IMR-90 (cell line): ENCODE results near the gene PACSIN3. TPM values are rescaled to one million over a fixed set of nuclear protein-coding genes. Genes with fewer than 3 reads are reported as not detected.

Source experiments
- ATAC-seq: fragments of 200-7000 bp; cut with Tn5 transposase; 2 replicates; pipeline ENCODE4 v1.9.1; 2020; ENCODE audit warnings: low read depth, mild to moderate bottlenecking, moderate library complexity
- BruUV-seq: library from RNA; stranded (reverse); fragments of 400-500 nt; replicated peaks from 2 replicates; lab custom pipeline; 2021; lab: Mats Ljungman, UMichigan
- CTCF ChIA-PET: fragments of 300-600 bp; formaldehyde crosslinking; extraction: SDS; loops from one replicate; lab custom pipeline; 2021; ENCODE audit warnings: antibody characterized with exemption; lab: Yijun Ruan, JAX
- POLR2A ChIA-PET: fragments of 300-600 bp; sonication (Branson Sonifier 250); formaldehyde crosslinking; loops from one replicate; lab custom pipeline; 2022; ENCODE audit warnings: antibody characterized with exemption; ENCODE audit not compliant: unreplicated experiment; lab: Charles Lee
- DNase-seq: peaks from one replicate; pipeline ENCODE4 v3.0.0; 2013
- H2AFZ ChIP-seq: replicated peaks from 2 replicates; pipeline ENCODE3; 2013; ENCODE audit warnings: low read length, mild to moderate bottlenecking; ENCODE audit not compliant: poor library complexity
- H2AK5ac ChIP-seq: 2 replicates; pipeline ENCODE4 v1.6.1; 2013; ENCODE audit warnings: low read depth, low read length, inconsistent platforms
- H2AK9ac ChIP-seq: replicated peaks from 2 replicates; pipeline ENCODE3; 2013; ENCODE audit warnings: mild to moderate bottlenecking, low read depth, low read length, moderate library complexity; ENCODE audit not compliant: poor library complexity
- H2BK120ac ChIP-seq: 2 replicates; pipeline ENCODE4 v1.6.1; 2013; ENCODE audit warnings: low read depth, low read length, inconsistent platforms
- H2BK15ac ChIP-seq: 3 replicates; pipeline ENCODE4 v1.6.1; 2013; ENCODE audit warnings: low read depth, low read length, inconsistent platforms
- H2BK20ac ChIP-seq: 2 replicates; pipeline ENCODE4 v1.6.1; 2013; ENCODE audit warnings: low read depth, mild to moderate bottlenecking, inconsistent platforms, low read length, moderate library complexity
- H2BK5ac ChIP-seq: 2 replicates; pipeline ENCODE4 v1.6.1; 2013; ENCODE audit warnings: mild to moderate bottlenecking, low read depth, low read length, inconsistent platforms; ENCODE audit not compliant: poor library complexity, severe bottlenecking
- H3K14ac ChIP-seq: replicated peaks from 2 replicates; pipeline ENCODE4 v1.6.1; 2013; ENCODE audit warnings: low read depth, low read length, inconsistent platforms
- H3K18ac ChIP-seq: 2 replicates; pipeline ENCODE4 v1.6.1; 2013; ENCODE audit warnings: low read depth, low read length, control low read depth
- H3K23ac ChIP-seq: 2 replicates; pipeline ENCODE4 v1.6.1; 2013; ENCODE audit warnings: low read depth, low read length, inconsistent platforms
- H3K27ac ChIP-seq: 2 replicates; pipeline ENCODE4 v1.5.1; 2013; ENCODE audit warnings: mild to moderate bottlenecking, control low read depth, low read length; ENCODE audit not compliant: insufficient read depth
- H3K27me3 ChIP-seq: 2 replicates; pipeline ENCODE4 v1.6.1; 2013; ENCODE audit warnings: low read length; ENCODE audit not compliant: control insufficient read depth, insufficient read depth
- H3K36me3 ChIP-seq: 2 replicates; pipeline ENCODE4 v1.6.1; 2013; ENCODE audit warnings: low read length, mixed read lengths; ENCODE audit not compliant: control insufficient read depth, insufficient read depth
- H3K4ac ChIP-seq: 2 replicates; pipeline ENCODE4 v1.6.1; 2013; ENCODE audit warnings: low read depth, low read length, inconsistent platforms
- H3K4me1 ChIP-seq: 2 replicates; pipeline ENCODE4 v1.6.1; 2013; ENCODE audit warnings: low read length, mixed read lengths; ENCODE audit not compliant: control insufficient read depth, insufficient read depth
- H3K4me2 ChIP-seq: 2 replicates; pipeline ENCODE4 v1.6.1; 2013; ENCODE audit warnings: low read depth, mild to moderate bottlenecking, control low read depth, low read length, moderate library complexity
- H3K4me3 ChIP-seq: 2 replicates; pipeline ENCODE4 v1.5.1; 2013; ENCODE audit warnings: low read depth, mild to moderate bottlenecking, control low read depth, low read length, moderate library complexity; ENCODE audit not compliant: insufficient read depth
- H3K56ac ChIP-seq: 2 replicates; pipeline ENCODE4 v1.6.1; 2013; ENCODE audit warnings: low read length, inconsistent platforms; ENCODE audit not compliant: insufficient read depth; ENCODE audit errors: extremely low read depth
- H3K79me1 ChIP-seq, 2 experiments: 2 replicates each; pipeline ENCODE4 v1.6.1; 2013; ENCODE audit warnings: low read length in 2 of 2, inconsistent platforms in 1 of 2, low read depth in 1 of 2
- H3K9ac ChIP-seq: 2 replicates; pipeline ENCODE4 v1.6.1; 2013; ENCODE audit warnings: low read depth, low read length, control low read depth
- H3K9me1 ChIP-seq: 2 replicates; pipeline ENCODE4 v1.6.1; 2013; ENCODE audit warnings: low read length, inconsistent platforms; ENCODE audit not compliant: insufficient read depth
- H3K9me3 ChIP-seq: 2 replicates; pipeline ENCODE4 v1.6.1; 2013; ENCODE audit warnings: low read length; ENCODE audit not compliant: control insufficient read depth, insufficient read depth
- H4K20me1 ChIP-seq: 2 replicates; pipeline ENCODE4 v1.6.1; 2013; ENCODE audit warnings: low read length, inconsistent platforms; ENCODE audit not compliant: insufficient read depth
- H4K5ac ChIP-seq: 2 replicates; pipeline ENCODE4 v1.6.1; 2013; ENCODE audit warnings: mild to moderate bottlenecking, low read depth, low read length, control low read depth
- H4K8ac ChIP-seq, 2 experiments: 2 replicates each; pipeline ENCODE4 v1.6.1; 2013; ENCODE audit warnings: low read depth in 2 of 2, low read length in 2 of 2, control low read depth in 1 of 2, inconsistent platforms in 1 of 2
- H4K91ac ChIP-seq: 2 replicates; pipeline ENCODE4 v1.6.1; 2013; ENCODE audit warnings: low read depth, low read length, inconsistent platforms; ENCODE audit not compliant: insufficient read depth
- CEBPB ChIP-seq: IDR thresholded peaks from 2 replicates; pipeline ENCODE4 v1.6.1; 2012; ENCODE audit warnings: low read depth, low read length, improper control_type of control experiment
- CHD1 ChIP-seq: IDR thresholded peaks from 2 replicates; pipeline ENCODE4 v1.6.1; 2012; ENCODE audit warnings: low read depth, low read length, improper control_type of control experiment
- FOS ChIP-seq: fragments of 150-350 bp; IDR thresholded peaks from 2 replicates; pipeline ENCODE4 v1.6.1; 2016; ENCODE audit warnings: low read depth, low read length
- MAFK ChIP-seq: IDR thresholded peaks from 2 replicates; pipeline ENCODE4 v1.6.1; 2012; ENCODE audit warnings: low read depth, low read length, improper control_type of control experiment
- MAZ ChIP-seq: IDR thresholded peaks from 2 replicates; pipeline ENCODE4 v1.6.1; 2012; ENCODE audit warnings: low read depth, mild to moderate bottlenecking, low read length, improper control_type of control experiment, moderate library complexity, borderline replicate concordance
- MXI1 ChIP-seq: IDR thresholded peaks from 2 replicates; pipeline ENCODE4 v1.6.1; 2012; ENCODE audit warnings: low read depth, mild to moderate bottlenecking, low read length, moderate library complexity, borderline replicate concordance
- NFE2L2 ChIP-seq: fragments of 150-350 bp; IDR thresholded peaks from 2 replicates; pipeline ENCODE4 v1.6.1; 2016; ENCODE audit warnings: low read depth, mild to moderate bottlenecking, low read length
- POLR2A ChIP-seq: IDR thresholded peaks from 2 replicates; pipeline ENCODE4 v1.6.1; 2012; ENCODE audit warnings: mild to moderate bottlenecking, low read depth, low read length
- RAD21 ChIP-seq: IDR thresholded peaks from 2 replicates; pipeline ENCODE4 v1.6.1; 2012; ENCODE audit warnings: low read length, improper control_type of control experiment
- RCOR1 ChIP-seq: IDR thresholded peaks from 2 replicates; pipeline ENCODE4 v1.6.1; 2012; ENCODE audit warnings: mild to moderate bottlenecking, low read length, improper control_type of control experiment; ENCODE audit not compliant: insufficient replicate concordance
- RFX5 ChIP-seq: IDR thresholded peaks from 2 replicates; pipeline ENCODE4 v1.8.0; 2012; ENCODE audit warnings: low read depth, mild to moderate bottlenecking, low read length, moderate library complexity
- SMC3 ChIP-seq: fragments of 150-350 bp; IDR thresholded peaks from 2 replicates; pipeline ENCODE4 v1.6.1; 2016; ENCODE audit warnings: low read depth, mild to moderate bottlenecking, antibody characterized with exemption, low read length, moderate library complexity
- WGBS, 2 experiments: methylation state at CpG; one replicate each; pipeline versions ENCODE4 v1.1.5 to v1.1.7; 2013; ENCODE audit warnings: missing lambda C conversion rate in 2 of 2; ENCODE audit not compliant: insufficient read length in 1 of 2; ENCODE audit errors: extremely low coverage in 2 of 2; 5-methylcytosine and 5-hydroxymethylcytosine counted together
- dilution Hi-C: fragments of 300-500 bp; cut with HindIII; formaldehyde crosslinking; loops from one replicate; pipeline ENCODE4 v1.14.3; 2018; ENCODE audit warnings: low sequenced_read_pairs; ENCODE audit not compliant: unreplicated experiment
- in situ Hi-C: fragments of 300-500 bp; cut with MboI; formaldehyde crosslinking; loops from 3 replicates; pipeline ENCODE4 v1.14.3; 2019; ENCODE audit warnings: low sequenced_read_pairs, inconsistent platforms, mixed read lengths
- intact Hi-C: fragments of 100-400 bp; cut with micrococcal nuclease; formaldehyde crosslinking; loops from 2 replicates; pipeline ENCODE4 v1.10.0; 2022
- polyA plus RNA-seq, 3 experiments: library from polyadenylated mRNA; depleted of rRNA; stranded (reverse); fragments of >200 nt; gene quantifications; 2 replicates each; pipeline ENCODE4 v1.2.3, GENCODE V29; 2012; ENCODE audit warnings: low replicate concordance in 1 of 3
- total RNA-seq: library from RNA; depleted of rRNA; stranded (reverse); fragments of >200 nt; gene quantifications from 2 replicates; pipeline ENCODE4 v1.2.3, GENCODE V29; 2012
- TF ChIP-seq, protein P1 (sequence below): fragments of 150-350 bp; IDR thresholded peaks from 2 replicates; pipeline ENCODE4 v1.6.1; 2017; ENCODE audit warnings: mild to moderate bottlenecking, antibody characterized with exemption, low read length, low read depth

PACSIN3 gene
- total and polyA plus RNA-seq, 2 of the 4 experiments (the other 2 are of a cell fraction): 19.2 to 21.1 TPM

DNA sequence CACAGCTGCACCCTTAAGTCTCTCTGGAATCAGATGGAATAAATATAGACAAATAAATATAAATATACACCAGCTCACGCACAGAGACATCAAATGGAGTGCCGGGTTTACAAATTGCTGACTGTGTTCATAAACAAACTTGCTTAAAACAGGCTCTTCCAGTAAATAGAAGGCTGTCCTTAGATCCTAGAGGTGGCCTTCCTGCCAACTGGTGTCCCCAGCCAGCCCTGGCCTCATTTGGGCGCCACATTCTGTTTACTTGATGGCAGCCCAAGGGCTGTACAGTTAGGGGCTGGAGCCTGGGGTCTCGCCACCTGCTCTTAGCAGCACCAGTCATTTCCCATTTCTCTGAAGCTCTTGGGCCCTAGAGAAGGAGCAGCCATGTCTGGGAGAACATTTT lies 30.4 kb downstream of the PACSIN3 start:
- ATAC-seq: no peak
- no peak overlapping the region for H4K5ac ChIP-seq
- WGBS, 2 experiments: 86% methylated on average over 1 of the region's 4 CpGs; no CpG with 5 or more reads in 1 of the 2 experiments
- ChIA-PET POLR2A (interaction anchor here (0.5 kb wide), 1 partner anchor 312 kb away, joined by 5 read pairs; no protein-coding TSS in a partner anchor), CTCF (no interaction called here)
- peaks cover 9% of the 10 kb centered on the region; the same call in 1 of the 2 replicates for H4K20me1 ChIP-seq
- no peak overlapping the region for H2BK120ac ChIP-seq
- H3K4ac ChIP-seq: no peak overlapping the region
- intact Hi-C loops: no loop called here
- peak overlapping the region; percentile 24; the same call in 1 of the 2 replicates for H3K14ac ChIP-seq
- H3K4me3 ChIP-seq: no peak overlapping the region
- peak overlapping the region; percentile 20 for H2AK9ac ChIP-seq
- no TSS peak for BruUV-seq
- no peak overlapping the region for H4K8ac ChIP-seq
- no peak overlapping the region for H3K27ac ChIP-seq
- no peak overlapping the region for H2AFZ ChIP-seq
- no peak overlapping the region for H3K23ac ChIP-seq
- H3K9me3 ChIP-seq: no peaks in the 10 kb centered on the region
- no peak overlapping the region for H2BK20ac ChIP-seq
- H4K91ac ChIP-seq: no peak overlapping the region
- H3K9me1 ChIP-seq: peaks cover 12% of the 10 kb centered on the region; the same call in 1 of the 2 replicates
- no peak overlapping the region for H2BK15ac ChIP-seq
- H2AK5ac ChIP-seq: 0 out of 2 replicates have a peak overlapping the region, but pooled peaks have one; percentile 8
- no peaks in the 10 kb centered on the region for H3K36me3 ChIP-seq
- H3K9ac ChIP-seq: no peak overlapping the region
- no peak overlapping the region for H2BK5ac ChIP-seq
- H3K18ac ChIP-seq: no peak overlapping the region
- H3K4me2 ChIP-seq: no peak overlapping the region
- TF ChIP-seq CEBPB: no peak
- TF ChIP-seq POLR2A: no peak
- TF ChIP-seq FOS: no peak
- TF ChIP-seq RCOR1: no peak
- no peak for TF ChIP-seq RAD21
- no peak for TF ChIP-seq MXI1
- TF ChIP-seq RFX5: no peak
- TF ChIP-seq, protein P1, sequence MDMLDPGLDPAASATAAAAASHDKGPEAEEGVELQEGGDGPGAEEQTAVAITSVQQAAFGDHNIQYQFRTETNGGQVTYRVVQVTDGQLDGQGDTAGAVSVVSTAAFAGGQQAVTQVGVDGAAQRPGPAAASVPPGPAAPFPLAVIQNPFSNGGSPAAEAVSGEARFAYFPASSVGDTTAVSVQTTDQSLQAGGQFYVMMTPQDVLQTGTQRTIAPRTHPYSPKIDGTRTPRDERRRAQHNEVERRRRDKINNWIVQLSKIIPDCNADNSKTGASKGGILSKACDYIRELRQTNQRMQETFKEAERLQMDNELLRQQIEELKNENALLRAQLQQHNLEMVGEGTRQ: no peak
- no peak for TF ChIP-seq MAZ
- no peak for TF ChIP-seq SMC3
- TF ChIP-seq CHD1: no peak
- TF ChIP-seq NFE2L2: no peak
- no peak for TF ChIP-seq MAFK
- H3K56ac ChIP-seq: no peak overlapping the region
- peaks cover 10% of the 10 kb centered on the region for H3K4me1 ChIP-seq
- peaks cover 0 to 9% of the 10 kb centered on the region in 2 experiments; a peak in 1 of 4 replicates for H3K79me1 ChIP-seq
- dilution Hi-C loops: no loop called here
- in situ Hi-C loops: loop anchor here (10.0 kb wide), 1 partner anchor 241 kb away; the partner anchor contains the start of gene LRP4
- no peak for DNase-seq
- H3K27me3 ChIP-seq: no peaks in the 10 kb centered on the region
